GM19452 (cell line): ENCODE measurements around the gene CATSPERB.
"Not testable (repeated sequence)": the region's sequence is repeated elsewhere in the genome, so short reads cannot be mapped to it uniquely, and the experiment has no call there.

Source experiments
- ATAC-seq: cut with Tn5 transposase; IDR thresholded peaks from one replicate; pipeline ENCODE4 v1.9.1; 2021; ENCODE audit not compliant: unreplicated experiment

The CATSPERB gene

DNA sequence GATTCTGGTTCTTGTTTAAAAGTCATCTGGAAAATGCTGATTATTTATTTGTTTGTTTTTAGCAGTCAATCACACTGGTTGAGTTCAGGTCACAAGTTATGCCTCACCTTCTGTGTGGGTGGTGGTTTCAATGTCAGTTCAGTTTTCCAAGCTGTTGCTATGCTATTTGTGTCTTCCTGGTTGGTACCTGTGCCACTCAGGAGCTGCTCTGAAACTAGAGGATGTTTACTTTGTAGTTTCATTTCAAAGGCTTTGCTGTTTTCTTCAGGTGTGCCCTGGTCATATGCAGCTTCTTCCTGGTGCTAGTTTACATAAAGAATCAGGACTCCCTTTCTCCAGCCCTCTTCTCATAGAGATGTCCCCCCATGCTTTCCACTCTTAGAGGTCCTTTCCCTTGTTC, 146.0 kb downstream of the CATSPERB start:
- ATAC-seq = no peak

DNA sequence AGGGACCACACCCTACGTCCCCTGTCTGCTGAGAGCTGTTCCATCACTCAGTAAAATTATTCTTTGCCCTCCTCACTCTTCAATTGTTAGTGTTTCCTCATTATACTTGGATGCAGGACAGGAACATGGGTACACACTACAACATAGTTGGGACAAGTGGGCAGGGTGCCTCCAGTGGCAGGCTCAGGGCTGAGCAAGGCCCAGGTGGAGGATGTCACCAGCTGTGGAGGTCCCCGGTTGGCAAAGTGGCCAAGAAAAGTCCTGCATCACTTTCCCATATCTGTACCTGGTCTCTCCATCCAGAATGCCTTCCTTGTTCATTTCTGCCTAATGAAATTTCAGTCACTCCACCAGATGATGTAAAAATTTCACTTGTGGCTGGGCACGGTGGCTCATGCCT, 149.1 kb downstream of the CATSPERB start:
- ATAC-seq = no peak

DNA sequence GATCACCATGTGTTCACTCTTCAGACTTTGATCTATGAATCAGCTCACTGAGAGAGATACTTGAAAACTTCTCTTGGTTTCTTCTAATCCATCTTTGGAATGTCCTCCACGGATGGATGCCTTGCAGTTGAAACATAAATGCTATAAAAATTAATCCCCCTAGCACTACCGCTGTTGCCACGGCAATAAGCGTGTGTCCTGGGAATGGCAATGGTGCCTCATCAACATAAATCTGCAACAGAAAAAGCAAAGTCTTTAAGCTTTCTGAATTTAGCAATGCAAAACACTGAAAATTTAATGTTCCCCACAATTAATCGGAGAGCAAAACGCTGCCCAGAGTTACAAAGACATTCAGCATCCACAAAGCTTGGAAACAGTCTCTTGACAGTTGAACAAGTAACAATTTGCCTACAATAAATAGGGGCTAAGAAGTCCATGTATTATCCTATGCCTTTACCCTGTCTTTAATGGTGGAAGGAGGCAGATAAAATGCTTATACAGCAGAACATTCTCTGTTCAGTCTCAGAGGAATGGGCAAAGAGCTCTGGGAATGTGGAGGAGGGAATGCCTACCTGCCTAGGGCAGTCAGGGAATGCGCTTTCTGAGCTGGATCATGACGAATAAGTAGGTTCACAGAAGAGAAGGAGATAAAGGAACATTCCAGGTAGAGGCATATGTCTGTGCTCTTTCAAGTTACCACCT, 150.9 kb downstream of the CATSPERB start:
- ATAC-seq = no peak

DNA sequence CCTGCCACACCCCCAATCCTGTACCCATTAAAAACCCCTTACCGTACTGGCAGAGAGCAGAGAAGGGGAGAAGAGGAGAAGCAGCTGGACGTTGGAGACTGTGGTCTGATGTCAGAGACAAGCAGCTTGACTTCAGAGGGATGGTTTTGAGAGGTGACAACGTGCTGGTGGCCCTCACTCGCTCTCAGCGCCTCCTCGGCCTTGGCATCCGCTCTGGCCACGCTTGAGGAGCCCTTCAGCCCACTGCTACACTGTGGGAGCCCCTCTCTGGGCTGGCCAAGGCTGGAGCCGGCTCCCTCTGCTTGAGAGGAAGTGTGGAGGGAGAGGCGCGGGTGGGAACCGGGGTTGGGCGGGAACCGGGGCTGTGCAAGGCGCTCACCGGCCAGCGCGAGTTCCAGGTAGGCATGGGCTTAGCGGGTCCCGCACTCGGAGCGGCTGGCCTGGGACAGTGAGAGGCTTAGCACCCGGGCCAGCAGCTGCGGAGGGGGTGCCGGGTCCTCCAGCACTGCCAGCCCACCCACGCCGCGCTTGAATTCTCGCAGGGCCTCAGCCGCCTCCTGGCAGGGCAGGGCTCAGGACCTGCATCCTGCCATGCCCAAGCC, 154.2 kb downstream of the CATSPERB start:
- ATAC-seq = no peak

DNA sequence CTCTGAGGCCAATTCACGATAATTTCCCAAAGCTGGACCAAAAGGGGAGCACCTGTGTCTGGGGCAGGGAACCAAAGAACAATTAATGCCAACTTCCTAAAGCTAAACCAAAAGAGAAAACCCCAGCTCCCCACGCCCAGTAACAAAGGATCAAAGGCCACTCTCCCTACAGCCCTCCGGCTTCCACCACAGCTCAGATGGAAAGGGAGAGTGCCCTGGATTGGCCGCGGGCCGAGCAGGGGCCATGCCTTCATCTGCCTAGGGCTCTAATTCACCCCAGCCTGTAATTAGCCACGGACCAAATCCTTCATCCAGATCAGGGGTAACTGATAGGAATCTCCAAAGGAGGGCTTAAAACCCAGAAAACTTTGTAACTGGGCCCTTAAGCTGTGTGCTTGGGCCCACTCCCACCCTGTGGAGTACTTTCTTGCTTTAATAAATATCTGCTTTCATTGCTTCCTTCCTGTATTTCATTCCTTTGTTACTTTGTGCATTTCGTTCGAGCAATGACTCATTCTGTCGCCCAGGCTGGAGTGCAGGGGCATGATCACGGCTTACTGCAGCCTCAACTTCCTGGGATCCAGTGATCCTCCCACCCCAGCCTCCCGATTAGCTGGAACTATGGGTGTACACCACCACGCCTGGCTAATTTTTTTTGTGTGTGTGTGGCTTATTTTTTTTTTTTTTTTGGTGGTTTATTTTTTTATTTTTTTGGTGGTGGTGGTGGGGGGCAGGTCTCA, 156.2 kb downstream of the CATSPERB start:
- ATAC-seq = no peak

DNA sequence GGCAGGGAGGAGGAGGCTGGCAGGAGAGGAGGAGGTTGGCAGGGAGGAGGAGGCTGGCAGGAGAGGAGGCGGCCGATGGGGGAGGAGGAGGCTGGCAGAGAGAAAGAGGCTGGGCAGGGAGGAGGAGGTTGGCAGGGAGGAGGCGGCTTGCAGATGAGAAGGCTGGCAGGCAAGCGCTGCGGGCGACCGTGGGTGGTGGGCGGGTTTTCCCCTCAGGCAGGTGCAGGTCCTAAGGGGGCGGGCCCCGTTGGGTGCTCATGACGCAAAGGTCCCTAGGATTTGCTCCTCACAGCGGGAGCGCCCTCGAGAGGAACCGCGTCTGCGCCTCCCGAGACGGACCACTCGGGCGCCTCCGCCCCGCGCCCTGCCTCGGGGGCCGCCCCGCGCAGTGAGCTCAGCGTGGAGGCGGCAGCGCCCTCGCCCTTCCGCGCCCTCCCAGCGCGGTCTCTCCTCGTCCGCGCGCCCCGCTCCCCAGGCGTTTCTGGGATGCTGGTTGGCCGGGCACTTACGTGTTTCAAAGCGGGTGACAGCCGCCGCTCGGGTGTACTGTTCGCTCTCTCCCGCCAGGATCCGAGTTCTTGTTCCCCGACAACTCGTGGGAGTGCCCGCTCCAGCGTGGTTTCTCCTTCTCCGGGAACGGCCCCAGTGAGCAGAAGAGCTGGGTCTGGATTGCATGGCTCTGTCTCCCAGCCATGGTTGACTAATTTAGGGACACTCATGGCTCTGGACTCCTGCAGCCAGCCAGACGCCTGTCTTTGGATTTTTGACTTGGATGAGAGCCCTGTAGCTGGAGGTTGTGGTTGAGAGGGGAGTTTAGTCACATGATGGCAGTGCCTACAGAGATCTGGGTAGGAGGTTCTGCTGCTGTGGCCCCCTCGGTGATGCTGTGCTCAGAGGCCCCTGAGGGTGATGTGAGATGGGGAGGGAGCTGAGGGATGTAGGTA, 157.7 kb downstream of the CATSPERB start:
- ATAC-seq = no peak

DNA sequence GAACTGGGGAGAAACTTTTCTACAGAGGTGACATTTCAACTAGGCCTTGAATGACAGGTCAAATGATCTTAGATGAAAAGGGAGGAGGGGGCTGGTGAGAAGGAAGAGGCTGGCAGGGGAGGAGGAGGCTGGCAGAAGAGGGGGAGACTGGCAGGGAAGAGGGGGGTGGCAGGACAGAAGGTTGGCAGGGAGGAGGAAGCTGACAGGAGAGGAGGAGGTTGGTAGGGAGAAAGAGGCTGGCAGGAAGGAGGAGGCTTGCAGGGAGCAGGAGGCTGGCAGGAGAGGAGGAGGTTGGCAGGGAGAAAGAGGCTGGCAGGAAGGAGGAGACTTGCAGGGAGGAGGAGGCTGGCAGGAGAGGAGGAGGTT, 158.4 kb downstream of the CATSPERB start:
- no peak for ATAC-seq

DNA sequence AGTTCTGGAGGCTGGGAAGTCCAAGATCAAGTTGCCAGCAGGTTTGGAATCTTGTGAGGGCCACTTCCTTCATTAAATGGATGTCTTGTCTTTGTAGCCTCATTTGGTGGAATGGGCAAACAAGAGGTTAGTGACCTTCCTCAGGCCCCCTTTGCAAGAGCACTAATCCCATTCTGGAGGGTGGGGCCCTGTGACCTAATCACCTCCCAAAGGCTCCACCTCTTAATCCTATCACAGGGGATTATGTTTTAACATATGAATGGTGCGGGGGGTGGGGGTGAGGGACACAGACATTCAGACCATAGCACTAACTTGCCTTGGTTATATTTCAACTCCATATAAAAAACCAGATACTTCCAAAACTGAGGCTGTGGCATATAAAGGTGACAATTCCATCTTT, 161.9 kb downstream of the CATSPERB start:
- no peak for ATAC-seq

DNA sequence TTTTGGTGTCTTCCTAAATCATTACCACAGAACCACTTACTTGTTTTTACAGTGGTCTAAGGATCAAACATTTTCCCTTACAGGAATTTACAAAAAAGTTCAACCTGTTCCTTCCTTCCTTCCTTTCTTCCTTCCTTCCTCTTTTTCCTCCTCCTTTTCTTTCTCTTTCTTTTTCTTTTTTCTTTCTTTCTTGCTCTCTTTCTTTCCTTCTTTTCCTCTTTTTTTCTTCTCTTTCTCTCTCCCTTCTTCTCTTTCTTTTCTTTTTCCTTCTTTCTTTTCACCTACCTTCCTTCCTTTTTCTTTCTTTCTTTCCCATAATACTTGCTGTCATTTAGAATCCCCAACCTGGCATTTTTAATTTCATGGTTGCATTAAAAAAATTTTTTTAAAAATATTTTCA, 162.6 kb downstream of the CATSPERB start:
- no peak for ATAC-seq

DNA sequence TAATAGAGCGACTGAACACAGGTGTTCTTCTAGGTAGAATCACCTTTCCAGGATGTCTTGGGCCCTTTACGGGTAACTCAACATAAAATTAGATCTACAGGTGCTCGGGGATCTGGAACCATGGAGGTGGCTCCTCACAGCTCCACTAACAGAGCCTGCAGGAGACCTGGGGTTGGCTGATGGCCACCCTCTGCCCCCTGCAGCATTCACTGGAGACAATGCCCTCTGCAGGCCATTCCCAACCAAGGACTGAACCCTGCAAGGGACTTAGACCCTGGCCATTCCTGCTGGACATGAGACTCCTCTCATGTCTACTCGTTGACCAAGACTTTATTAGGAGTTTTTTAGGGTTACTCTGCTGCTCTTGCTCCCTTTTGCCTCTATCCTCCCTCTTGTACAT, 163.3 kb downstream of the CATSPERB start:
- ATAC-seq = no peak

DNA sequence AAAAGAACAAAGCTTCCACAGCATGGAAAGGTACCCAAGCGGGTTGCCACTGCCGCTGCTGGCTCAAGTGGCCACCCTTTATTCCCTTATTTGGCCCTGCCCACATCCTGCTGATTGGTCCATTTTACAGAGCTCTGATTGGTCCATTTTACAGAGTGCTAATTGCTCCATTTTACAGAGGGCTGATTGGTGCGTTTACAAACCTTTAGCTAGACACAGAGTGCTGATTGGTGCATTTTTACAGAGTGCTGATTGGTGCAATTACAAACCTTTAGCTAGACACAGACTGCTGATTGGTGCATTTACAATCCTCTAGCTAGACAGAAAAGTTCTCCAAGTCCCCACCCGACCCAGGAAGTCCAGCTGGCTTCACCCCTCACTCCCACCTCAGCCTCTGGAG, 164.1 kb downstream of the CATSPERB start:
- ATAC-seq = not testable (repeated sequence)

DNA sequence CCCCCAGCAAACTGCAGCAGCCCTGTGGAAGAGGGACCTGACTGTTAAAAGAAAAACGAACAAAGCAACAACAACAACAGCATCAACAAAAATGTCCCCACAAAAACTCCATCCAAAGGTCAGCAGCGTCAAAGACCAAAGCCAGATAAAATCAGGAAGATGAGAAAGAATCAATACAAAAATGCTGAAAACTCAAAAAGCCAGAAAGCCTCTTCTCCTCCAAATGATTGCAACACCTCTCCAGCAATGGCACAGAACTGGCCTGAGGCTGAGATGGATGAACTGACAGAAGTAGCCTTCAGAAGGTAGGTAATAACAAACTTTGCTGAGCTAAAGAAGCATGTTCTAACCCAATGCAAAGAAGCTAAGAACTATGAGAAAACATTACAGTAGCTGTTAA, 176.4 kb downstream of the CATSPERB start:
- ATAC-seq = no peak

DNA sequence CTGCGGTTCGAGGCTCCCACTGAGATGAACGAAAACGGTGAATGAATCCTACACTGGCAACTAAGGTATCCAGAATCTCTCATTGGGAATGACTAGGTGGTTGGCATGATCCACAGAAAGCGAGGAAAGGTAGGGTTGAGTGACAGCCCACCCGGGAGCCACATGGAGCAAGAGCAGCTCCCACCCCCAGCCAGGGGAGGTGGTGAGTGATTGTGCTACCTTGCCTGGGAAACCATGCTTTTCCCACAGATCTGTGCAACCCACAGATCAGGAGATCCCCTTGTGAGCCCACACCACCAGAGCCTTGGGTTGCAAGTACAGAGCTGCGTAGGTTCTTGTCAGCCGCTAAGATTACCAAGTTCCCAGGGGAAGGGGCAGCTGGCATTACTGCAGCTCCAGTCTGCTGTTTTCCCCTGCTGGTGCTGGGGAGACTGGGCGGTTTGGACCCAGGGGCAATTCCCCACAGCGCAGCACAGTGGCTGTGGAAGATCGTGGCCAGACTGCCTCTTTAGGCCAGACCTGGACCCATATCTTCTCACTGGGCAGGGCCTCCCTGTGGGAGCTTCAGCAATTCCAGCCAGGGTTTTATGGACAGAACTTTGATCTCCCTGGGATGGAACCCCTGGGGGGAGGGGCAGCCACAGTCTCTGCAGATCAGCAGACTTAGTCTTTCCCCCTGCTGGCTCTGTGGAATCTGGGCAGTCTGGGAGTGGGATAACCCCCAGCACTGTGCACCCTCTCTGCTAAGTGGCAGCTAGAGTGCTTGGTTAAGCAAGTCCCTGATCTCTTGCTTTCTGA, 177.2 kb downstream of the CATSPERB start:
- no peak for ATAC-seq

DNA sequence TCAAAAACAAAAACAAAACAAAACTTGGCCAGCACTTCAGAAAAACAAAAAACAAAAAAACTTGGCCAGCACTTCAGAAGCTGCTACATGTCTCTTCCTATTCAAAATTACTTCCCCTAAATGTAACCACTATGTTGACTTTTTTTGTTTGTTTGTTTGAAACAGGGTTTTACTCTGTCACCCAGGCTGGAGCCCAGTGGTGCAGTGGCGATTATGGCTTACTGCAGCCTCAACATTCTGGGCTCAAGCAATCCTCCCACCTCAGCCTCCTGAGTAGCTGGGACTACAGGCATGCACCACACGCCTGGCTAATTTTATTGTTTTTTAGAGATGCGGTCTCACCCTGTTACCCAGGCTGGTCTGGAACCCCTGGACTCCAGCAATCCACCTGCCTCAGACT, 183.8 kb downstream of the CATSPERB start:
- ATAC-seq = no peak

DNA sequence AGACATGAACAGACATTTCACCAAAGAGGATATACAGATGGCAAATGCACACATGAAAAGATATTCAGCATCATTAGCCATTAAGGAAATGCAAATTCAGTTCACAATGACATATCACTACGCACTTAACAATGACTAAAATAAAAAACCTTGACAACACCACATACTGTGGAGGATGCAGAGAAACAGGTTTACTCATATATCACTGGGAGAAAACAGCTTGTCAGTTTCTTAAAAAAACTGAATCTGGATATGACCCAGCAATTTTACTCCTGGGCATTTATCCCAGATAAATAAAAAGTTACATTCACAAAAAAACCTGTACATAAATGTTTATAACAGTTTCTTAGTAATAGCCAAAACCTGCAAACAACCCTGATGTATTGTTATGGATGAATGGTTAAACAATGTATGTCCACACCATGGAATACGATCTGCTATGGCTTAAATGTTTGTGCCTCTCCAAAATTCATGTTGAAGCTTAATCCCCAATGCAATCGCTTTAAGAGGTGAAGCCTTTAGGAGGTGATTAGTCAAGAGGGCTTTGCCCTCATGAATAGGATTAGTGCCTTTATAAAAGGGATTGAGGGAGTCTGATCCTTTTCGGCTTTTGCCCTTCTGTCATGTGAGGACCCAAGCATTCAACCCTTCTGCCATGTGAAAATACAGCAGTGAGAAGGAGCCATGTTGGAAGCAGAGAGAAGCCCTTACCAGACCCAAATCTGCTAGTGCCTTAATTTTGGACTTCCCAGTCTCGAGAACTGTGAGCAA, 185.8 kb downstream of the CATSPERB start:
- ATAC-seq = no peak

DNA sequence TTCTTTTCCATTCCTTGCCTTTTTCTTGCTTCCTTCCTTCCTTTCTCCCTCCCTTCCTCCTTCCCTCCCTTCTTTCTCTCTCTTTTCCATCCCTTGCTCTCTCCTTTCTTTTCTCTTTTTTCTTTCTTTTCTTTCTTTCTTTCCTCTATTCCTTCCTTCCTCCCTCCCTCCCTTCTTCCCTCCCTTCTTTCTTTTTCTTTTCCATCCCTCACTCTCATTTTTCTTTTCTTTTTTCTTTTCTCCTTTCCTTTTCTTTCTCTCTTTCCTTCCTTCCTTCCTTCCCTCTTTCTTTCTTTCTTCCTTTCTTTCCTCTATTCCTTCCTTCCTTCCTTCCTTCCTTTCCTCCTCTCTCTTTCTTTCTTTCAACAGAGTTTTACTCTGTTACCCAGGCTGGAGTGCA, 186.7 kb downstream of the CATSPERB start:
- no peak for ATAC-seq

DNA sequence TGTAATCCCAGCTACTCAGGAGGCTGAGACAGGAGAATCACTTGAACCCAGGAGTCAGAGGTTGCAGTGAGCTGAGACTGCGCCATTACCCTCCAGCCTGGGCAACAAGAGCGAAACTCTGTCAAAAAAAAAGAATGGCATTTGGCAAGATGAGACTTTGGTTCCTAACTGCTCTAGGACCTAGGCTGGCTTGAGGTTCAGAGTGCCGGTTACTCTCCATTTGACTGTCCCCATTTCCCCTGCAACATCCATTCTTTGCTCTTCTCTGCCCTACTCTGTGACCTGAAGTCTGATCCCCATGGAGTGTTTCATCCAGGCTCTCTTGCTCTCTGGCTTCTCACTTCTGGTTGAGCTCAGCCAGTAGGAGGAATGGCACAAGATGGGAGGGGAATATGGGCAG, 195.6 kb downstream of the CATSPERB start:
- ATAC-seq = no peak

DNA sequence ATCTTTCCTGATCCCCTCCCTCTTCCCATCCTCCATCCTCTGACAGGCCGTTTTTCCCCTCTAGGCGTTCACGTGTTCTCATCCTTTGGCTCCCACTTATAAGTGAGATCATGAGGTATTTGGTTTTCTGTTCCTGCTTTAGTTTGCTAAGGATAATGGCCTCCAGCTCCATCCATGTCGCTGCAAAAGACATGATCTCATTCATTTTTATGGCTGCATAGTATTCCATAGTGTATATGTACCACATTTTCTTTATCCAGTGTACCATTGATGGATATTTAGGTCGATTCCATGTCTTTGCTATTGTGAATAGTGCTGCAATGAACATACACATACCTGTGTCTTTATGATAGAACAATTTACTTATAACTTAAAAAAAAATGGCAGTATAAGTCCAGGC, 197.8 kb downstream of the CATSPERB start:
- ATAC-seq = not testable (repeated sequence)

DNA sequence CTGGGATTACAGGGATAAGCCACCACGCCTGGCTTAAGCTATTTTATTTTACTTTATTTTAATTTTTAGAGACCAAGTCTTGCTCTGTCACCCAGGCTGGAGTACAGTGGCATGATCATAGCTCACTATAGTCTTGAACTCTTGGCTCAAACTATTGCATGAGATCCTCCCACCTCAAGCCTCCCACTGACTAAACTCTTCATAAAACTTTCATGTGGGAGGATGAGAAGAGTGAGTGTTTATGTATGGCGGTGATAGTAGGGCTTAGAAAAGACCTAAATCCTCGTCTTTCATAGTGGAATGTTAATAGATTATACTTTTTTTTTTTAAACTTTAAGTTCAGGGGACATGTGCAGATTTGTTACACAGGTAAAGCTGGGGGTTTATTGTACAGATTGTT, 198.3 kb downstream of the CATSPERB start:
- ATAC-seq = no peak
